PC-9 (cell line): ENCODE data around the gene ZCCHC13. TPM values are rescaled to one million over a fixed set of nuclear protein-coding genes. Genes with fewer than 3 reads are reported as not detected.
"Not testable (repeated sequence)": the region's sequence is repeated elsewhere in the genome, so short reads cannot be mapped to it uniquely, and the experiment has no call there.

Experiments used
- BruUV-seq: library from RNA; stranded (reverse); fragments of 400-500 nt; replicated peaks from 2 replicates; lab custom pipeline; 2021; lab: Mats Ljungman, UMichigan
- CTCF ChIA-PET: fragments of 300-600 bp; sonication (Branson Sonifier 250); formaldehyde crosslinking; loops from one replicate; lab custom pipeline; 2022; ENCODE audit warnings: antibody characterized with exemption; lab: Charles Lee
- POLR2A ChIA-PET: fragments of 300-600 bp; sonication (Branson Sonifier 250); formaldehyde crosslinking; loops from one replicate; lab custom pipeline; 2022; ENCODE audit warnings: antibody characterized with exemption; ENCODE audit not compliant: unreplicated experiment; lab: Charles Lee
- DNase-seq, 2 experiments: peaks; one replicate each; pipeline versions ENCODE4 v3.0.0 to v3.0.0-alpha.2; 2015 to 2022; ENCODE audit warnings: mixed read lengths in 1 of 2
- H2AFZ ChIP-seq: fragments of 200-600 bp; sonication (generic); 2 replicates; pipeline ENCODE4 v1.8.1; 2017; ENCODE audit warnings: antibody characterized with exemption
- H3F3A ChIP-seq: fragments of 200-600 bp; sonication (generic); 2 replicates; pipeline ENCODE4 v1.8.1; 2017; ENCODE audit warnings: antibody characterized with exemption, mild to moderate bottlenecking, low read depth; ENCODE audit not compliant: insufficient read depth
- H3K27ac ChIP-seq: fragments of 200-600 bp; sonication (generic); 2 replicates; pipeline ENCODE4 v1.6.1; 2016; ENCODE audit warnings: mixed run types
- H3K27me3 ChIP-seq: fragments of 200-600 bp; sonication (generic); 2 replicates; pipeline ENCODE4 v1.6.1; 2016; ENCODE audit warnings: low read depth, mixed run types; ENCODE audit not compliant: insufficient read depth
- H3K36me3 ChIP-seq: fragments of 200-600 bp; sonication (generic); 2 replicates; pipeline ENCODE4 v1.6.1; 2016; ENCODE audit warnings: low read depth, mixed run types
- H3K4me1 ChIP-seq: fragments of 200-600 bp; sonication (generic); replicated peaks from 2 replicates; pipeline ENCODE4 v1.6.1; 2016; ENCODE audit warnings: mixed run types; ENCODE audit not compliant: insufficient read depth
- H3K4me2 ChIP-seq: fragments of 200-600 bp; sonication (generic); 2 replicates; pipeline ENCODE4 v1.6.1; 2017; ENCODE audit warnings: mixed run types
- H3K4me3 ChIP-seq: fragments of 200-600 bp; sonication (generic); 2 replicates; pipeline ENCODE4 v1.6.1; 2016; ENCODE audit warnings: mixed run types
- H3K79me2 ChIP-seq: fragments of 200-600 bp; sonication (generic); 2 replicates; pipeline ENCODE4 v1.6.1; 2017; ENCODE audit warnings: low read depth, mixed run types
- H3K9me2 ChIP-seq: fragments of 200-600 bp; sonication (generic); 2 replicates; pipeline ENCODE4 v1.8.1; 2017; ENCODE audit warnings: mild to moderate bottlenecking; ENCODE audit not compliant: insufficient read depth
- H3K9me3 ChIP-seq: fragments of 200-600 bp; sonication (generic); 2 replicates; pipeline ENCODE4 v1.8.1; 2016; ENCODE audit warnings: low read depth; ENCODE audit not compliant: insufficient read depth
- H4K20me1 ChIP-seq: fragments of 200-600 bp; sonication (generic); 2 replicates; pipeline ENCODE4 v1.8.1; 2017; ENCODE audit not compliant: insufficient read depth
- CTCF ChIP-seq: fragments of 200-600 bp; sonication (generic); conservative IDR thresholded peaks from 2 replicates; pipeline ENCODE4 v1.6.1; 2017; ENCODE audit warnings: mixed run types, antibody characterized with exemption, mild to moderate bottlenecking, moderate library complexity
- EZH2 ChIP-seq: fragments of 200-600 bp; sonication (generic); IDR thresholded peaks from 2 replicates; pipeline ENCODE4 v1.8.0; 2017; ENCODE audit warnings: antibody characterized with exemption, low read depth
- intact Hi-C: fragments of 100-400 bp; cut with micrococcal nuclease; formaldehyde crosslinking; loops from one replicate; pipeline ENCODE4 v1.10.0; 2022; ENCODE audit not compliant: unreplicated experiment
- total RNA-seq: library from RNA; stranded (reverse); gene quantifications from 2 replicates; pipeline ENCODE4 v1.2.3, GENCODE V29; 2021

Gene ZCCHC13
- total RNA-seq, 1 experiment from 2014 or later: not detected

GRCh38 chrX:74325130-74326059 lies 21.4 kb downstream of the ZCCHC13 start:
- H3K79me2 ChIP-seq: no peaks in the 10 kb centered on the region
- no peaks in the 10 kb centered on the region for H3K4me1 ChIP-seq
- no peak overlapping the region for H3K4me2 ChIP-seq
- CTCF ChIA-PET: interaction anchor here (0.6 kb wide), 1 partner anchor 211 kb away, joined by 6 read pairs; no protein-coding TSS in a partner anchor
- no peak overlapping the region for H2AFZ ChIP-seq
- no peaks in the 10 kb centered on the region for H3K9me2 ChIP-seq
- no peak overlapping the region for H3K27ac ChIP-seq
- TF ChIP-seq EZH2 (no peak), CTCF (no peak)
- H3K4me3 ChIP-seq: no peak overlapping the region
- intact Hi-C loops: no loop called here
- BruUV-seq: no TSS peak
- DNase-seq: no peak
- no peaks in the 10 kb centered on the region for H3K36me3 ChIP-seq
- H4K20me1 ChIP-seq: no peaks in the 10 kb centered on the region
- H3K9me3 ChIP-seq: no peaks in the 10 kb centered on the region
- no peaks in the 10 kb centered on the region for H3F3A ChIP-seq
- POLR2A ChIA-PET: no interaction called here
- H3K27me3 ChIP-seq: no peaks in the 10 kb centered on the region

- ChIA-PET POLR2A (interaction anchor here (0.7 kb wide), 1 partner anchor 25 kb away, joined by 3 read pairs; no protein-coding TSS in a partner anchor), CTCF (interaction anchor here (0.6 kb wide), 1 partner anchor 35 kb away, joined by 3 read pairs; no protein-coding TSS in a partner anchor)
- no peaks in the 10 kb centered on the region for H3K27me3 ChIP-seq
- TF ChIP-seq EZH2: no peak
- no peak for TF ChIP-seq CTCF
- no peak overlapping the region for H3K4me2 ChIP-seq
- no peaks in the 10 kb centered on the region for H3K9me3 ChIP-seq
- BruUV-seq: no TSS peak
- no peak overlapping the region for H2AFZ ChIP-seq
- DNase-seq: no peak
- H3F3A ChIP-seq: peaks cover 4% of the 10 kb centered on the region
- no peak overlapping the region for H3K27ac ChIP-seq
- no peaks in the 10 kb centered on the region for H3K36me3 ChIP-seq
- no peaks in the 10 kb centered on the region for H4K20me1 ChIP-seq
- peaks cover 10% of the 10 kb centered on the region for H3K4me1 ChIP-seq
- intact Hi-C loops: no loop called here
- no peaks in the 10 kb centered on the region for H3K9me2 ChIP-seq
- H3K4me3 ChIP-seq: no peak overlapping the region
- no peaks in the 10 kb centered on the region for H3K79me2 ChIP-seq
Observed at GRCh38 chrX:74338852-74339251, 34.9 kb downstream of the ZCCHC13 start.

GRCh38 chrX:74340051-74340450 lies 36.1 kb downstream of the ZCCHC13 start:
- Histone ChIP-seq H3K4me2 (no peak overlapping the region), H3K79me2 (no peaks in the 10 kb centered on the region), H3F3A (peaks cover 4% of the 10 kb centered on the region), H3K9me3 (no peaks in the 10 kb centered on the region), H2AFZ (no peak overlapping the region), H3K27me3 (no peaks in the 10 kb centered on the region), H4K20me1 (no peaks in the 10 kb centered on the region), H3K9me2 (no peaks in the 10 kb centered on the region), H3K4me1 (peaks cover 10% of the 10 kb centered on the region), H3K27ac (no peak overlapping the region), H3K4me3 (no peak overlapping the region), H3K36me3 (no peaks in the 10 kb centered on the region)
- ChIA-PET POLR2A (no interaction called here), CTCF (no interaction called here)
- BruUV-seq: no TSS peak
- TF ChIP-seq CTCF (no peak), EZH2 (no peak)
- intact Hi-C loops: no loop called here
- DNase-seq: no peak

- H3K9me2 ChIP-seq, H3F3A ChIP-seq, H2AFZ ChIP-seq, H3K4me1 ChIP-seq, H3K36me3 ChIP-seq, intact Hi-C loops, BruUV-seq, H3K27me3 ChIP-seq, POLR2A ChIA-PET, H4K20me1 ChIP-seq, H3K4me2 ChIP-seq, H3K27ac ChIP-seq, DNase-seq, H3K79me2 ChIP-seq, CTCF ChIA-PET, H3K4me3 ChIP-seq, H3K9me3 ChIP-seq: not testable (repeated sequence)
Observed at GRCh38 chrX:74342211-74342610, 38.2 kb downstream of the ZCCHC13 start.
